Activated T-cell treated with anti-CD3 and anti-CD28 coated beads, Interleukin-2, amount 50 U/mL, for 24 hours (primary cell): Measurements from ENCODE around the gene HPX.
"Not testable (repeated sequence)": the region's sequence is repeated elsewhere in the genome, so short reads cannot be mapped to it uniquely, and the experiment has no call there.

ENCODE experiments used
- DNase-seq: peaks from one replicate; pipeline ENCODE4 v3.0.0-alpha.2; 2020
- H3K27ac Mint-ChIP-seq: 2 replicates; pipeline ENCODE4 v1.8.0; 2020; ENCODE audit warnings: mild to moderate bottlenecking, mixed read lengths
- H3K27me3 Mint-ChIP-seq: 2 replicates; pipeline ENCODE4 v1.8.0; 2020; ENCODE audit warnings: mixed read lengths
- H3K36me3 Mint-ChIP-seq: 2 replicates; pipeline ENCODE4 v1.8.0; 2020; ENCODE audit warnings: low read depth, mixed read lengths
- H3K4me1 Mint-ChIP-seq: 2 replicates; pipeline ENCODE4 v1.8.0; 2020; ENCODE audit warnings: low read depth, mixed read lengths
- H3K4me3 Mint-ChIP-seq: 2 replicates; pipeline ENCODE4 v1.8.0; 2020; ENCODE audit warnings: mild to moderate bottlenecking, moderate library complexity, mixed read lengths
- H3K9me3 Mint-ChIP-seq: 2 replicates; pipeline ENCODE4 v1.8.0; 2020; ENCODE audit warnings: mixed read lengths

Gene HPX

GRCh38 chr11:6397156-6397555 is 43.6 kb downstream of the HPX start:
- H3K27ac Mint-ChIP-seq: peak overlapping the region; percentile 38
- H3K9me3 Mint-ChIP-seq: no peaks in the 10 kb centered on the region
- no peaks in the 10 kb centered on the region for H3K27me3 Mint-ChIP-seq
- H3K4me1 Mint-ChIP-seq: peaks cover 76% of the 10 kb centered on the region
- H3K36me3 Mint-ChIP-seq: peaks cover 83% of the 10 kb centered on the region
- DNase-seq: no peak
- H3K4me3 Mint-ChIP-seq: no peak overlapping the region

DNA sequence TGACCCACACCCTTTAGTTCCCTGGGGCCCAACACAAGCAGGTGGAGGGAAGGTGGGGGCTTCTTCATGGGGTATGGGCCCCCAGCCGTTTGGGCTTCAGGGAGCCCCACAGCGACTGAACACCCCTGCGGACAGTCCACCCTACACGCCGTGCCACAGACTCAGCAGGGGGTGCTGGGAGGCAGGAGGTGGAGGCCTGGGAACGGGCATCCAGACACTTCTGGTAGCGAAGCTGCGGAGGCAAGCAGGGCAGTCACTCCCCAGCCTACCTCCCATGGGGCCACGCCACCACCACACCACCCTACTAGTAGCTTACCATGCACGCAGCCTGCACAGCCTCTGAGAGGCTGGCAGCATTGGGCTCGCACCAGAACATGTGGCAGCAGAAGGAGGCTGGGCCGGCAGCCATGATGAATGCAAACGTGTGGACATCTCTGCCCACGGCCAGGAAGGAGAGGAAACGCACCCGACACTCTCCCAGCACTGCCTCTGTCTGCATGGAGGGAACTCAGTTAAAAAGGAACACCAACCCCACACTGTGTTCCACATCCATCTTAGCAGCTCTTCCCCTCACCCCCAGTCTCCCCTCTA is 45.2 kb downstream of the HPX start:
- Mint-ChIP-seq H3K27me3 (no peaks in the 10 kb centered on the region), H3K4me1 (peaks cover 74% of the 10 kb centered on the region), H3K4me3 (no peak overlapping the region), H3K36me3 (peaks cover 81% of the 10 kb centered on the region), H3K9me3 (no peaks in the 10 kb centered on the region), H3K27ac (peak overlapping the region; percentile 66)
- no peak for DNase-seq

DNA sequence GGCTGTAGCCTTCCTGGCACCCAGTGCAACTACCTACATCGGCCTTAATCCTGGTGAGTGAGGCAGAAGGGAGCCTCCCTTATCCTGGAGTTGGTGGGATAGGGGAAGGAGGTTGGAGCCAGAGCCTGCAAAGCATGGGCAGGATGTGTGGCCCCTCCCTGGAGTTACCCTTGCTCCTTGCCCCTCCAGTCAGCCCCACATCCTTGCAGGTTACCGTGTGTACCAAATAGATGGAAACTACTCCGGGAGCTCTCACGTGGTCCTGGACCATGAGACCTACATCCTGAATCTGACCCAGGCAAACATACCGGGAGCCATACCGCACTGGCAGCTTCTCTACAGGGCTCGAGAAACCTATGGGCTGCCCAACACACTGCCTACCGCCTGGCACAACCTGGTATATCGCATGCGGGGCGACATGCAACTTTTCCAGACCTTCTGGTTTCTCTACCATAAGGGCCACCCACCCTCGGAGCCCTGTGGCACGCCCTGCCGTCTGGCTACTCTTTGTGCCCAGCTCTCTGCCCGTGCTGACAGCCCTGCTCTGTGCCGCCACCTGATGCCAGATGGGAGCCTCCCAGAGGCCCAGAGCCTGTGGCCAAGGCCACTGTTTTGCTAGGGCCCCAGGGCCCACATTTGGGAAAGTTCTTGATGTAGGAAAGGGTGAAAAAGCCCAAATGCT is 46.7 kb downstream of the HPX start:
- no peak overlapping the region for H3K4me3 Mint-ChIP-seq
- no peaks in the 10 kb centered on the region for H3K27me3 Mint-ChIP-seq
- no peak for DNase-seq
- peaks cover 74% of the 10 kb centered on the region for H3K4me1 Mint-ChIP-seq
- H3K9me3 Mint-ChIP-seq: no peaks in the 10 kb centered on the region
- peaks cover 70% of the 10 kb centered on the region for H3K36me3 Mint-ChIP-seq
- peak overlapping the region; percentile 65 for H3K27ac Mint-ChIP-seq

DNA sequence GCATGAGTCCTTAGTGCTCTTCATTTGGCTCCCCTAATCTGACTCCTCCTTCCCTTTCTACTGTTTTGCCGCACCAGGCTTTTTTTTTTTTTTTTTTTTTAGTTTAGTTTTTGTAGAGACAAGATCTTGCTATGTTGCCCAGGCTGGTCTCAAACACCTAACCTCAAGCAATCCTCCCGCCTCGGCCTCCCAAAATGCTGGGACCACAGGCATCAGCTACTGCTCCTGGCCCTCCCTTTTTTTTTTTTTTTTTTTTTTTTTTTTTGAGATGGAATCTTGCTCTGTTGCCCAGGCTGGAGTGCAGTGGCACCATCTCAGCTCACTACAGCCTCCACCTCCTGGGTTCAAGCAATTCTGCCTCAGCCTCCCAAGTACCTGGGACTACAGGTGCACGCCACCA is 48.5 kb downstream of the HPX start:
- peak overlapping the region; percentile 66 for H3K27ac Mint-ChIP-seq
- H3K4me1 Mint-ChIP-seq: peaks cover 77% of the 10 kb centered on the region
- peak overlapping the region; percentile 90 for H3K4me3 Mint-ChIP-seq
- H3K36me3 Mint-ChIP-seq: peaks cover 51% of the 10 kb centered on the region
- H3K27me3 Mint-ChIP-seq, DNase-seq, H3K9me3 Mint-ChIP-seq: not testable (repeated sequence)

DNA sequence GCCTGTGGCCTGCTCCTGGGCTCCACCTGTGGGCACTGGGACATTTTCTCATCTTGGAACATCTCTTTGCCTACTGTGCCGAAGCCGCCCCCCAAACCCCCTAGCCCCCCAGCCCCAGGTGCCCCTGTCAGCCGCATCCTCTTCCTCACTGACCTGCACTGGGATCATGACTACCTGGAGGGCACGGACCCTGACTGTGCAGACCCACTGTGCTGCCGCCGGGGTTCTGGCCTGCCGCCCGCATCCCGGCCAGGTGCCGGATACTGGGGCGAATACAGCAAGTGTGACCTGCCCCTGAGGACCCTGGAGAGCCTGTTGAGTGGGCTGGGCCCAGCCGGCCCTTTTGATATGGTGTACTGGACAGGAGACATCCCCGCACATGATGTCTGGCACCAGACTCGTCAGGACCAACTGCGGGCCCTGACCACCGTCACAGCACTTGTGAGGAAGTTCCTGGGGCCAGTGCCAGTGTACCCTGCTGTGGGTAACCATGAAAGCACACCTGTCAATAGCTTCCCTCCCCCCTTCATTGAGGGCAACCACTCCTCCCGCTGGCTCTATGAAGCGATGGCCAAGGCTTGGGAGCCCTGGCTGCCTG is 49.2 kb downstream of the HPX start:
- Mint-ChIP-seq H3K36me3 (peaks cover 48% of the 10 kb centered on the region), H3K27ac (peak overlapping the region; percentile 100), H3K4me3 (peak overlapping the region; percentile 90), H3K4me1 (peaks cover 71% of the 10 kb centered on the region), H3K27me3 (no peaks in the 10 kb centered on the region), H3K9me3 (no peaks in the 10 kb centered on the region)
- no peak for DNase-seq

- Mint-ChIP-seq H3K4me1 (peaks cover 64% of the 10 kb centered on the region), H3K27me3 (no peaks in the 10 kb centered on the region), H3K9me3 (no peaks in the 10 kb centered on the region), H3K36me3 (peaks cover 42% of the 10 kb centered on the region), H3K27ac (peak overlapping the region; percentile 100), H3K4me3 (peak overlapping the region; percentile 90)
- no peak for DNase-seq
Measured at GRCh38 chr11:6390718-6391469, 49.9 kb downstream of the HPX start.

GRCh38 chr11:6389905-6390717 is 50.7 kb downstream of the HPX start, which contains the start of gene SMPD1:
Gene SMPD1, plus strand, starts transcription at chr11:6390474. Its CDS starts 125 bp downstream, at chr11:6390599.
- no peaks in the 10 kb centered on the region for H3K27me3 Mint-ChIP-seq
- peaks cover 34% of the 10 kb centered on the region for H3K36me3 Mint-ChIP-seq
- peak within 1 kb of the TSS; percentile 100 for H3K27ac Mint-ChIP-seq
- no peaks in the 10 kb centered on the region for H3K9me3 Mint-ChIP-seq
- peaks cover 57% of the 10 kb centered on the region for H3K4me1 Mint-ChIP-seq
- peak; percentile 97 for DNase-seq
- peak within 1 kb of the TSS; percentile 90 for H3K4me3 Mint-ChIP-seq

DNA sequence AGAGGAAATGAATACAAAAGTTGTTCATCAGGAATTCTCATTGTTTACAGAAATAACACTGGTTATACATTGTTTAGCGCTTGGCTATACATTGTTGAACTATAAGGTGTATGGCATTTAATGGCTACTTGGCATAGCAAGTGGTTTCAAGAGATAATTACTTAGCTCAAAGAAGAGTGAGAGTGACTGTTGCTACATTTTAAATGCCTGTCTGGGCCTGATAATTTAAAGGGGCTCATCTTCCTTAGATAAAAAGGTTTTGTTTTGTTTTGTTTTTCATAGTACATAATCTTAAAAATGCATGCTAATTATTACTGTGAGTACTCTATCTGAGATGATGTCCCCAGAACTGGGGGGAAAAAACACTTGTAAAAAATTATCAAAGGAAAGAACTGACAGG is 52.0 kb downstream of the HPX start:
- Mint-ChIP-seq H3K9me3 (no peaks in the 10 kb centered on the region), H3K4me3 (no peak overlapping the region), H3K27me3 (no peaks in the 10 kb centered on the region), H3K36me3 (peaks cover 23% of the 10 kb centered on the region), H3K4me1 (peaks cover 48% of the 10 kb centered on the region), H3K27ac (peak overlapping the region; percentile 100)
- no peak for DNase-seq

- Mint-ChIP-seq H3K9me3 (no peaks in the 10 kb centered on the region), H3K4me1 (peaks cover 40% of the 10 kb centered on the region), H3K4me3 (no peak overlapping the region), H3K27me3 (no peaks in the 10 kb centered on the region), H3K27ac (peak overlapping the region; percentile 60), H3K36me3 (peaks cover 16% of the 10 kb centered on the region)
- DNase-seq: no peak
Measured at GRCh38 chr11:6387811-6388599, 52.8 kb downstream of the HPX start.

- H3K27me3 Mint-ChIP-seq: no peaks in the 10 kb centered on the region
- no peaks in the 10 kb centered on the region for H3K9me3 Mint-ChIP-seq
- no peak overlapping the region for H3K4me3 Mint-ChIP-seq
- no peak for DNase-seq
- no peak overlapping the region for H3K27ac Mint-ChIP-seq
- peaks cover 25% of the 10 kb centered on the region for H3K4me1 Mint-ChIP-seq
- peaks cover 2% of the 10 kb centered on the region for H3K36me3 Mint-ChIP-seq
Measured at GRCh38 chr11:6385046-6385777, 55.6 kb downstream of the HPX start.
